ENCODE data around the gene ACOT12. TPM values are rescaled to one million over a fixed set of nuclear protein-coding genes. Genes with fewer than 3 reads are reported as not detected.
"Not testable (repeated sequence)": the region's sequence is repeated elsewhere in the genome, so short reads cannot be mapped to it uniquely, and the experiment has no call there.

ACOT12 gene
- total RNA-seq, 1 experiment from 2014 or later = not detected

DNA sequence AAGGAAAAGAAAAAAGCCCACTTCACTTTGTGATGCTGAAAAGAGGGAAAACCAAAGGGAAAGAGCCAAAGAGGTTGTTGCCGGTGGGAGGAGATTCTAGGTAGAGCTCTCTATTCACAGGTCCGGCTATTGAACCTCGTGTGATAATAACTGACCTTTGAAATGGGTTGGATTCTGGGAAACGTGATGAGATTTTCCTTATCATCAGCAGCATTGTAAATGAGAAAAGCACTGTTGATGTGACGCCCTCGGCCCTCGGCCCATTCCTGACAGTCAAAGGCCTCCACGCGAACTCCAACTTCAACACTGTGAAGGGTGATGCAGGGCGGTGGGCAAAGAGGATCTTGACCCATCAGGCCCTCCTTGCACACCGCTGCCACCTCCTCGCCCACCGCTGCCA lies 49.2 kb downstream of the ACOT12 start:
- H3K9ac ChIP-seq (ENCODE audit: extremely low read depth, insufficient read length, low read length) = no peak overlapping the region
- no CpG with 5 or more reads among the region's 13 CpGs for WGBS (ENCODE audit: extremely low coverage, insufficient read length, low lambda C conversion rate)
- DNase-seq = no peak
- no peak overlapping the region for H3K56ac ChIP-seq (ENCODE audit: insufficient read length, low read depth, low read length)
- no peak overlapping the region for H2BK15ac ChIP-seq (ENCODE audit: low read depth, low read length)
- no peaks in the 10 kb centered on the region for H3K23me2 ChIP-seq (ENCODE audit: insufficient read length, low read depth, low read length, poor library complexity, severe bottlenecking)
- no peak overlapping the region for H2BK20ac ChIP-seq (ENCODE audit: low read depth, low read length, poor library complexity, severe bottlenecking)
- Mint-ChIP-seq H3K4me1 (peaks cover 3 to 7% of the 10 kb centered on the region in 2 experiments), H3K9me3 (no peaks in the 10 kb centered on the region), H3K36me3 (ENCODE audit: insufficient read depth in 1 of 3, low read depth in 3 of 3) (no peaks in the 10 kb centered on the region; a peak in 1 of 7 replicates), H3K4me3 (no peak overlapping the region), H3K27ac (no peak overlapping the region), H3K27me3 (ENCODE audit: low read depth) (no peaks in the 10 kb centered on the region)
- no peak overlapping the region for H2AFZ ChIP-seq (ENCODE audit: low read length)
- H3K27me3 ChIP-seq (ENCODE audit: insufficient read depth, low read length) = no peaks in the 10 kb centered on the region
- H4K8ac ChIP-seq (replicated peaks; ENCODE audit: insufficient read length, low read depth, low read length) = no peak overlapping the region
- H4K91ac ChIP-seq (ENCODE audit: insufficient read length, low read depth, low read length) = no peak overlapping the region
- no peaks in the 10 kb centered on the region for H3K9me3 ChIP-seq (ENCODE audit: control insufficient read depth, low read depth, low read length)
- no peaks in the 10 kb centered on the region for H3K4me1 ChIP-seq (ENCODE audit: insufficient read depth, low read length)
- H3T11ph ChIP-seq (ENCODE audit: low read length) = no peak overlapping the region
- TF ChIP-seq, protein P1, sequence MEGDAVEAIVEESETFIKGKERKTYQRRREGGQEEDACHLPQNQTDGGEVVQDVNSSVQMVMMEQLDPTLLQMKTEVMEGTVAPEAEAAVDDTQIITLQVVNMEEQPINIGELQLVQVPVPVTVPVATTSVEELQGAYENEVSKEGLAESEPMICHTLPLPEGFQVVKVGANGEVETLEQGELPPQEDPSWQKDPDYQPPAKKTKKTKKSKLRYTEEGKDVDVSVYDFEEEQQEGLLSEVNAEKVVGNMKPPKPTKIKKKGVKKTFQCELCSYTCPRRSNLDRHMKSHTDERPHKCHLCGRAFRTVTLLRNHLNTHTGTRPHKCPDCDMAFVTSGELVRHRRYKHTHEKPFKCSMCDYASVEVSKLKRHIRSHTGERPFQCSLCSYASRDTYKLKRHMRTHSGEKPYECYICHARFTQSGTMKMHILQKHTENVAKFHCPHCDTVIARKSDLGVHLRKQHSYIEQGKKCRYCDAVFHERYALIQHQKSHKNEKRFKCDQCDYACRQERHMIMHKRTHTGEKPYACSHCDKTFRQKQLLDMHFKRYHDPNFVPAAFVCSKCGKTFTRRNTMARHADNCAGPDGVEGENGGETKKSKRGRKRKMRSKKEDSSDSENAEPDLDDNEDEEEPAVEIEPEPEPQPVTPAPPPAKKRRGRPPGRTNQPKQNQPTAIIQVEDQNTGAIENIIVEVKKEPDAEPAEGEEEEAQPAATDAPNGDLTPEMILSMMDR (conservative IDR thresholded peaks at IDR 0.05) = no peak
- H2BK120ac ChIP-seq (ENCODE audit: low read depth, low read length, poor library complexity, severe bottlenecking) = no peak overlapping the region
- H3K79me2 ChIP-seq (ENCODE audit: insufficient read depth, low read length) = no peaks in the 10 kb centered on the region
- H3K18ac ChIP-seq (ENCODE audit: insufficient read length, low read depth, low read length) = no peak overlapping the region
- H3K23ac ChIP-seq (ENCODE audit: insufficient read length, low read depth, low read length) = no peak overlapping the region
- H3K14ac ChIP-seq (ENCODE audit: insufficient read depth, low read length) = no peak overlapping the region
- no peak overlapping the region for H4K5ac ChIP-seq (ENCODE audit: insufficient read length, low read depth, low read length)
- H2AK5ac ChIP-seq (ENCODE audit: insufficient read length, low read length) = no peak overlapping the region
- no peaks in the 10 kb centered on the region for H3K79me1 ChIP-seq (ENCODE audit: insufficient read depth, low read depth, low read length, poor library complexity, severe bottlenecking)
- H2BK12ac ChIP-seq (ENCODE audit: insufficient read length, low read depth, low read length) = no peak overlapping the region
- no peak overlapping the region for H3K27ac ChIP-seq (ENCODE audit: insufficient read length, low read depth, low read length)
- no peak overlapping the region for H3K4ac ChIP-seq (ENCODE audit: low read depth, low read length)
- no peak overlapping the region for H2BK5ac ChIP-seq (ENCODE audit: insufficient read length, low read length)
- H4K20me1 ChIP-seq (ENCODE audit: control insufficient read depth, insufficient read depth, insufficient read length) = no peaks in the 10 kb centered on the region
- no peak overlapping the region for H3K4me2 ChIP-seq (ENCODE audit: insufficient read depth, insufficient read length, low read length)

DNA sequence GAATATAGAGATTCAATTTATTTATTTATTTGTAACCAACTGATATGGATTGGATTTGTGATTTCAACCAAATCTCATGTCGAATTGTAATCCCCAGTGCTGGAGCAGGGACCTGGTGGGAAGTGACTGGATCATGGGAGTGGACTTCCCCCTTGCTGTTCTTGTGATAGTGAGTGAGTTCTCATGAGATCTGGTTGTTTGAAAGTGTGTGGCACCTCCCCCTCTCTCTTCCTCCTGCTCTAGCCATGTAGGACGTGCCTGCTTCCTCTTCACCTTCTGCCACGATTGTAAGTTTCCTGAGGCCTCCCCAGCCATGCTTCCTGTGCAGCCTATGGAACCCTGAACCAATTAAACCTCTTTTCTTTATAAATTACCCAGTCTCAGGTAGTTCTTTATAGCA lies 55.7 kb downstream of the ACOT12 start:
- not testable (repeated sequence) for H2BK120ac ChIP-seq (ENCODE audit: low read depth, low read length, poor library complexity, severe bottlenecking); H3T11ph ChIP-seq (ENCODE audit: low read length); H4K20me1 ChIP-seq (ENCODE audit: control insufficient read depth, insufficient read depth, insufficient read length); H3K27ac Mint-ChIP-seq; H3K23ac ChIP-seq (ENCODE audit: insufficient read length, low read depth, low read length); H4K5ac ChIP-seq (ENCODE audit: insufficient read length, low read depth, low read length); H2BK5ac ChIP-seq (ENCODE audit: insufficient read length, low read length); H4K8ac ChIP-seq (replicated peaks; ENCODE audit: insufficient read length, low read depth, low read length); H2BK12ac ChIP-seq (ENCODE audit: insufficient read length, low read depth, low read length); H3K79me2 ChIP-seq (ENCODE audit: insufficient read depth, low read length); DNase-seq; H3K27ac ChIP-seq (ENCODE audit: insufficient read length, low read depth, low read length); H3K9me3 ChIP-seq (ENCODE audit: control insufficient read depth, low read depth, low read length); H3K27me3 ChIP-seq (ENCODE audit: insufficient read depth, low read length); H3K56ac ChIP-seq (ENCODE audit: insufficient read length, low read depth, low read length); H2AFZ ChIP-seq (ENCODE audit: low read length); H3K18ac ChIP-seq (ENCODE audit: insufficient read length, low read depth, low read length); H2BK20ac ChIP-seq (ENCODE audit: low read depth, low read length, poor library complexity, severe bottlenecking); H3K4me1 ChIP-seq (ENCODE audit: insufficient read depth, low read length); H3K9ac ChIP-seq (ENCODE audit: extremely low read depth, insufficient read length, low read length); H3K27me3 Mint-ChIP-seq (ENCODE audit: low read depth); H3K9me3 Mint-ChIP-seq; H2AK5ac ChIP-seq (ENCODE audit: insufficient read length, low read length); H3K4me2 ChIP-seq (ENCODE audit: insufficient read depth, insufficient read length, low read length); H2BK15ac ChIP-seq (ENCODE audit: low read depth, low read length); H4K91ac ChIP-seq (ENCODE audit: insufficient read length, low read depth, low read length); H3K23me2 ChIP-seq (ENCODE audit: insufficient read length, low read depth, low read length, poor library complexity, severe bottlenecking); H3K36me3 Mint-ChIP-seq (ENCODE audit: insufficient read depth in 1 of 3, low read depth in 3 of 3); H3K4me1 Mint-ChIP-seq; H3K4me3 Mint-ChIP-seq; H3K14ac ChIP-seq (ENCODE audit: insufficient read depth, low read length); H3K4ac ChIP-seq (ENCODE audit: low read depth, low read length); H3K79me1 ChIP-seq (ENCODE audit: insufficient read depth, low read depth, low read length, poor library complexity, severe bottlenecking)
- WGBS (ENCODE audit: extremely low coverage, insufficient read length, low lambda C conversion rate) = no CpG with 5 or more reads among the region's 3 CpGs

All from H9 (cell line).